ENCODE measurements around the gene ELK4.

GRCh38 chr1:205637854-205638468, 6.2 kb upstream of the ELK4 start:
- TF ChIP-seq, protein P1, sequence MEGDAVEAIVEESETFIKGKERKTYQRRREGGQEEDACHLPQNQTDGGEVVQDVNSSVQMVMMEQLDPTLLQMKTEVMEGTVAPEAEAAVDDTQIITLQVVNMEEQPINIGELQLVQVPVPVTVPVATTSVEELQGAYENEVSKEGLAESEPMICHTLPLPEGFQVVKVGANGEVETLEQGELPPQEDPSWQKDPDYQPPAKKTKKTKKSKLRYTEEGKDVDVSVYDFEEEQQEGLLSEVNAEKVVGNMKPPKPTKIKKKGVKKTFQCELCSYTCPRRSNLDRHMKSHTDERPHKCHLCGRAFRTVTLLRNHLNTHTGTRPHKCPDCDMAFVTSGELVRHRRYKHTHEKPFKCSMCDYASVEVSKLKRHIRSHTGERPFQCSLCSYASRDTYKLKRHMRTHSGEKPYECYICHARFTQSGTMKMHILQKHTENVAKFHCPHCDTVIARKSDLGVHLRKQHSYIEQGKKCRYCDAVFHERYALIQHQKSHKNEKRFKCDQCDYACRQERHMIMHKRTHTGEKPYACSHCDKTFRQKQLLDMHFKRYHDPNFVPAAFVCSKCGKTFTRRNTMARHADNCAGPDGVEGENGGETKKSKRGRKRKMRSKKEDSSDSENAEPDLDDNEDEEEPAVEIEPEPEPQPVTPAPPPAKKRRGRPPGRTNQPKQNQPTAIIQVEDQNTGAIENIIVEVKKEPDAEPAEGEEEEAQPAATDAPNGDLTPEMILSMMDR (IDR thresholded peaks at IDR 0.05), result no peak
- TF ChIP-seq EZH2phosphoT487 (IDR thresholded peaks at IDR 0.05) (no peak), EZH2 (IDR thresholded peaks at IDR 0.05) (no peak)
